ENCODE measurements around the gene SORCS2. TPM values are rescaled to one million over a fixed set of nuclear protein-coding genes. Genes with fewer than 3 reads are reported as not detected.

The SORCS2 gene
- total RNA-seq, 4 donors from 2014 or later, result 0.48 to 1.8 (median 0.68) TPM; not detected in 1

GRCh38 chr4:7158081-7158750 lies 34.1 kb upstream of the SORCS2 start:
- DNase-seq, result no peak
- 86 to 93% methylated on average over 16 to 18 of the region's 18 CpGs for WGBS, 2 donors (ENCODE audit: low coverage in 1 of 2)
- Histone ChIP-seq H3K36me3 (no peaks in the 10 kb centered on the region), H3K27me3 (no peaks in the 10 kb centered on the region), H3K4me3 (no peak overlapping the region), H3K27ac (no peak overlapping the region), H3K4me1 (peaks cover 0 to 27% (median 9%) of the 10 kb centered on the region in 4 donors), H3K9me3 (no peaks in the 10 kb centered on the region)
- TF ChIP-seq EP300 (IDR thresholded peaks at IDR 0.05; ENCODE audit: low read depth), result no peak
- no peak for TF ChIP-seq POLR2AphosphoS5 (IDR thresholded peaks at IDR 0.05)
- TF ChIP-seq, protein P1, sequence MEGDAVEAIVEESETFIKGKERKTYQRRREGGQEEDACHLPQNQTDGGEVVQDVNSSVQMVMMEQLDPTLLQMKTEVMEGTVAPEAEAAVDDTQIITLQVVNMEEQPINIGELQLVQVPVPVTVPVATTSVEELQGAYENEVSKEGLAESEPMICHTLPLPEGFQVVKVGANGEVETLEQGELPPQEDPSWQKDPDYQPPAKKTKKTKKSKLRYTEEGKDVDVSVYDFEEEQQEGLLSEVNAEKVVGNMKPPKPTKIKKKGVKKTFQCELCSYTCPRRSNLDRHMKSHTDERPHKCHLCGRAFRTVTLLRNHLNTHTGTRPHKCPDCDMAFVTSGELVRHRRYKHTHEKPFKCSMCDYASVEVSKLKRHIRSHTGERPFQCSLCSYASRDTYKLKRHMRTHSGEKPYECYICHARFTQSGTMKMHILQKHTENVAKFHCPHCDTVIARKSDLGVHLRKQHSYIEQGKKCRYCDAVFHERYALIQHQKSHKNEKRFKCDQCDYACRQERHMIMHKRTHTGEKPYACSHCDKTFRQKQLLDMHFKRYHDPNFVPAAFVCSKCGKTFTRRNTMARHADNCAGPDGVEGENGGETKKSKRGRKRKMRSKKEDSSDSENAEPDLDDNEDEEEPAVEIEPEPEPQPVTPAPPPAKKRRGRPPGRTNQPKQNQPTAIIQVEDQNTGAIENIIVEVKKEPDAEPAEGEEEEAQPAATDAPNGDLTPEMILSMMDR (IDR thresholded peaks at IDR 0.05), result no peak
- TF ChIP-seq POLR2A (IDR thresholded peaks at IDR 0.05), result no peak
- intact Hi-C loops (cut with DNase I; ENCODE audit: low total_unique reads) (no loop called here), in situ Hi-C loops (cut with MboI; ENCODE audit: low pct_ligation_motif_present in 1 of 4, low pct_unique_long_range_greater_than_20kb in 1 of 4, low sequenced_read_pairs in 3 of 4) (no loop called here)

DNA sequence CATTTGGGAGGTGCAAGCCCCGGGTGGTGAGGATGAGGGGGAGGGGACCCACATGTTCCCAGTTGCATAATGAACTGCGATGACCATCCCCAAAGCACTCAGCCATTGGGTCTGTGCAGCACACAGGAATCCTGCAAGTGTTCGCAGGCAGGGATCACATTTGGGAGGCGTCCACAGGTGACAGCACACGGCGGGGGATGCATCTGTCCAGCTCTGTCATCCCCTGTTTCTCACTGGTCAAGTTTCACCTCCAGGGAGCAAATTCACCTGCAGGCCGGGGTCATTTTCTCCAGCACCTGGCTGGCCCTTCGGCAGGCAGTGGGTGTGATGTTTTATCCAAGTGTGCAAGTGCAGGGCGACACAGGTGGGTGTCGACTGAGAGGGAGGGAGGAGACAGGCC lies 33.3 kb upstream of the SORCS2 start:
- no peaks in the 10 kb centered on the region for H3K27me3 ChIP-seq
- intact Hi-C loops (cut with DNase I; ENCODE audit: low total_unique reads) (no loop called here), in situ Hi-C loops (cut with MboI; ENCODE audit: low pct_ligation_motif_present in 1 of 4, low pct_unique_long_range_greater_than_20kb in 1 of 4, low sequenced_read_pairs in 3 of 4) (no loop called here)
- H3K27ac ChIP-seq, result no peak overlapping the region
- H3K9me3 ChIP-seq, result no peaks in the 10 kb centered on the region
- TF ChIP-seq POLR2AphosphoS5 (IDR thresholded peaks at IDR 0.05) (no peak), POLR2A (IDR thresholded peaks at IDR 0.05) (no peak), EP300 (IDR thresholded peaks at IDR 0.05; ENCODE audit: low read depth) (no peak)
- TF ChIP-seq, protein P1 (IDR thresholded peaks at IDR 0.05), result no peak
- no peak overlapping the region for H3K4me3 ChIP-seq
- no peak for DNase-seq
- 81% methylated on average over 10 of the region's 10 CpGs; no CpG with 5 or more reads in 1 of the 2 donors for WGBS, 2 donors (ENCODE audit: low coverage in 1 of 2)
- H3K36me3 ChIP-seq, result no peaks in the 10 kb centered on the region
- H3K4me1 ChIP-seq, result peaks cover 0 to 27% (median 9%) of the 10 kb centered on the region in 4 donors

DNA sequence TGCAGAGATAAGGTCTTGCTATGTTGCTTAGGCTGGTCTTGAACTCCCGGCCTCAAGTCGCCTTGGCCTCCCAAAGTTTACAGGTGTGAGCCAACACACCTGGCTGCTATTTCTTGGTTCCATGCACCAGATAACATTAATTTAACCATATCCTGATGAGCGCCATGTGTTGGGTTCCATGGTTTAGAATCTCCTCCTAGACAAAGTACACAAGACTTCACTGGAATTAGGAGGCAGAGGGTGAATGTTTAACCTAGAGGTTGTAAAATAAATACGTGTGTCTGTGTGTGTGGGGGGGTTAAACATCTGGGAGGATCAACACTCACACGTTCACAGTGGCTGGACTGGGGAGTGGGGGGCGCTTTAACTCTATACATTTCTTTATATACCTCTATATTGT lies 32.4 kb upstream of the SORCS2 start:
- intact Hi-C loops (cut with DNase I; ENCODE audit: low total_unique reads) (no loop called here), in situ Hi-C loops (cut with MboI; ENCODE audit: low pct_ligation_motif_present in 1 of 4, low pct_unique_long_range_greater_than_20kb in 1 of 4, low sequenced_read_pairs in 3 of 4) (no loop called here)
- Histone ChIP-seq H3K36me3 (no peaks in the 10 kb centered on the region), H3K27ac (peak overlapping the region in 1 of 4 donors; percentile 6), H3K4me1 (peaks cover 0 to 27% (median 9%) of the 10 kb centered on the region in 4 donors), H3K27me3 (no peaks in the 10 kb centered on the region), H3K9me3 (no peaks in the 10 kb centered on the region), H3K4me3 (no peak overlapping the region)
- 51 to 60% methylated on average over 4 to 6 of the region's 6 CpGs for WGBS, 2 donors (ENCODE audit: low coverage in 1 of 2)
- DNase-seq, result no peak
- TF ChIP-seq POLR2A (IDR thresholded peaks at IDR 0.05) (no peak), EP300 (IDR thresholded peaks at IDR 0.05; ENCODE audit: low read depth) (no peak), POLR2AphosphoS5 (IDR thresholded peaks at IDR 0.05) (no peak)
- TF ChIP-seq, protein P1 (IDR thresholded peaks at IDR 0.05), result no peak

GRCh38 chr4:7160439-7160838 lies 31.9 kb upstream of the SORCS2 start:
- Histone ChIP-seq H3K27me3 (no peaks in the 10 kb centered on the region), H3K4me1 (peaks cover 0 to 25% (median 9%) of the 10 kb centered on the region in 4 donors), H3K36me3 (no peaks in the 10 kb centered on the region), H3K9me3 (no peaks in the 10 kb centered on the region), H3K27ac (peak overlapping the region in 3 of 4 donors; percentile 6 to 45 (median 28)), H3K4me3 (no peak overlapping the region)
- no peak for DNase-seq
- intact Hi-C loops (cut with DNase I; ENCODE audit: low total_unique reads) (no loop called here), in situ Hi-C loops (cut with MboI; ENCODE audit: low pct_ligation_motif_present in 1 of 4, low pct_unique_long_range_greater_than_20kb in 1 of 4, low sequenced_read_pairs in 3 of 4) (no loop called here)
- WGBS, 2 donors (ENCODE audit: low coverage in 1 of 2), result 38 to 60% methylated on average over 1 to 11 of the region's 11 CpGs
- TF ChIP-seq EP300 (IDR thresholded peaks at IDR 0.05; ENCODE audit: low read depth) (no peak), POLR2A (IDR thresholded peaks at IDR 0.05) (no peak), POLR2AphosphoS5 (IDR thresholded peaks at IDR 0.05) (no peak)
- TF ChIP-seq, protein P1 (IDR thresholded peaks at IDR 0.05), result no peak
